Nephron (organoid): ENCODE data around the gene CA5A.

Source experiments
- H3K27ac Mint-ChIP-seq, 3 experiments: 2 replicates each; pipeline ENCODE4 v1.8.0; 2020; ENCODE audit warnings: mixed read lengths in 3 of 3, mild to moderate bottlenecking in 2 of 3, moderate library complexity in 1 of 3
- H3K27me3 Mint-ChIP-seq: 2 replicates; pipeline ENCODE4 v1.8.0; 2021; ENCODE audit warnings: low read depth, mild to moderate bottlenecking, moderate library complexity, mixed read lengths
- H3K36me3 Mint-ChIP-seq: 2 replicates; pipeline ENCODE4 v1.8.0; 2020; ENCODE audit warnings: low read depth, mixed read lengths
- H3K4me1 Mint-ChIP-seq: 2 replicates; pipeline ENCODE4 v1.8.0; 2020; ENCODE audit warnings: mixed read lengths
- H3K4me3 Mint-ChIP-seq, 3 experiments: 2 replicates each; pipeline ENCODE4 v1.8.0; 2020; ENCODE audit warnings: mild to moderate bottlenecking in 3 of 3, mixed read lengths in 3 of 3, moderate library complexity in 2 of 3
- H3K9me3 Mint-ChIP-seq: 2 replicates; pipeline ENCODE4 v1.8.0; 2020; ENCODE audit warnings: mixed read lengths
- TF ChIP-seq, protein P1 (sequence below), 3 experiments: fragments of 200-600 bp; sonication (generic); IDR thresholded peaks; one replicate each; pipeline ENCODE4 v1.5.0; 2021; ENCODE audit warnings: antibody characterized with exemption in 3 of 3; ENCODE audit not compliant: unreplicated experiment in 3 of 3

The CA5A gene

GRCh38 chr16:87854053-87854906 lies 82.0 kb downstream of the CA5A start:
- Mint-ChIP-seq H3K9me3 (no peaks in the 10 kb centered on the region), H3K36me3 (no peaks in the 10 kb centered on the region), H3K27ac (peak overlapping the region in 2 of 3 experiments; percentile 81 to 94), H3K4me3 (peak overlapping the region in 1 of 3 experiments; percentile 30), H3K4me1 (peaks cover 56% of the 10 kb centered on the region), H3K27me3 (peaks cover 14% of the 10 kb centered on the region)
- TF ChIP-seq, protein P1, sequence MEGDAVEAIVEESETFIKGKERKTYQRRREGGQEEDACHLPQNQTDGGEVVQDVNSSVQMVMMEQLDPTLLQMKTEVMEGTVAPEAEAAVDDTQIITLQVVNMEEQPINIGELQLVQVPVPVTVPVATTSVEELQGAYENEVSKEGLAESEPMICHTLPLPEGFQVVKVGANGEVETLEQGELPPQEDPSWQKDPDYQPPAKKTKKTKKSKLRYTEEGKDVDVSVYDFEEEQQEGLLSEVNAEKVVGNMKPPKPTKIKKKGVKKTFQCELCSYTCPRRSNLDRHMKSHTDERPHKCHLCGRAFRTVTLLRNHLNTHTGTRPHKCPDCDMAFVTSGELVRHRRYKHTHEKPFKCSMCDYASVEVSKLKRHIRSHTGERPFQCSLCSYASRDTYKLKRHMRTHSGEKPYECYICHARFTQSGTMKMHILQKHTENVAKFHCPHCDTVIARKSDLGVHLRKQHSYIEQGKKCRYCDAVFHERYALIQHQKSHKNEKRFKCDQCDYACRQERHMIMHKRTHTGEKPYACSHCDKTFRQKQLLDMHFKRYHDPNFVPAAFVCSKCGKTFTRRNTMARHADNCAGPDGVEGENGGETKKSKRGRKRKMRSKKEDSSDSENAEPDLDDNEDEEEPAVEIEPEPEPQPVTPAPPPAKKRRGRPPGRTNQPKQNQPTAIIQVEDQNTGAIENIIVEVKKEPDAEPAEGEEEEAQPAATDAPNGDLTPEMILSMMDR (IDR thresholded peaks at IDR 0.05; ENCODE audit: unreplicated experiment in 3 of 3), result no peak

DNA sequence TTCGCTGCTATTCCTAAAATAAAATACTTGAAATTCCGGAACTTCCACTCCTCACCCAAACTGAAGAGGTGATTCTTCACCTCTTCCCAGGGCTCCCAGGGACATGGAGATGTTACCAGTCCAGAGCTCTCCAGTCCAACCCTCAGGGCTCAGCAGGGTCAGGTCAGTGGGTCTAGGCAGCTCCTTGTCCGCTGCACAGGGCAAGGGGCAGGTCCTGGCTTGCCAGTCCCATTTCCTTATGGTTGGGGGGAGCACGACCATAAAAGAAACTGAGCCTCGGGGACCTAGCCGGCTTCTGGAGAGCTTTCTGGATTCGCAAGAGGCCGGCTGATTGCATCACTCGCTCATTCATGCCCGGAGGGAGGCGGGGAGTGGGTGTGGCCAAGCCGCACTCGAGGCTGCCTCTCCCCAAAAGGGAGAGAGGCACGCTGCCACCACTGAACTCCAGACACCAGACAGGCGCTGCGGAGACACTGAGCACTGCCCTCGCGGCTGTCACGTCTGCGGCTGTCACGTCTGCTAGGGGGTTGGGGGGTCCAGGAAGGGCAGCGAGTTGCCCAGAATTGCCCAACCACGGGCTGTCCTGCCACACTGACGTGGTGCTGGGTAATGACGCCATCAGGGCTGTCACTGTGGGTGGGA lies 82.8 kb downstream of the CA5A start:
- no peaks in the 10 kb centered on the region for H3K36me3 Mint-ChIP-seq
- peak overlapping the region; percentile 31 to 65 (median 56) for H3K4me3 Mint-ChIP-seq
- no peaks in the 10 kb centered on the region for H3K9me3 Mint-ChIP-seq
- peaks cover 18% of the 10 kb centered on the region for H3K27me3 Mint-ChIP-seq
- H3K27ac Mint-ChIP-seq, result peak overlapping the region; percentile 48 to 94 (median 82)
- peaks cover 61% of the 10 kb centered on the region for H3K4me1 Mint-ChIP-seq
- TF ChIP-seq, protein P1 (IDR thresholded peaks at IDR 0.05; ENCODE audit: unreplicated experiment in 3 of 3), result no peak

DNA sequence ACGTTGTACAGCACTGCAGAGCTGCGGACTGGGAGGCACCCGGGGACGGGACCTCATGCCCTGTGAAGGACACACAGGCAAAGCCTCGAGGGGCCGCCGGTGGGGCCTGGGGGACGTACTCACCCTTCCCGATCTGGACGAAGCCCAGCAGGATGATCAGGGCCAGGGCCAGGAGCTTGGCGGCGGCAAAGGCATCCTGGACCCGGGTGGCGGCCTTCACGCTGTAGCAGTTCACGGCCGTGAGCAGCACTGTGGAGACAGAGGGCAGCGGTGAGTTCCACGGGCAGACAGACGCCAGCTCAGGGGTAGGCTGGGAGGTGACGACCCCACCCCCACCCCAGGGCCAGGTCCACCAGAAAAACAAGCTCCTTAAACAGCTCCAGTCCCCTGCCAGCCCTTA lies 84.7 kb downstream of the CA5A start:
- Mint-ChIP-seq H3K9me3 (no peaks in the 10 kb centered on the region), H3K27me3 (peaks cover 14% of the 10 kb centered on the region), H3K36me3 (no peaks in the 10 kb centered on the region), H3K4me1 (peaks cover 51% of the 10 kb centered on the region), H3K27ac (no peak overlapping the region), H3K4me3 (no peak overlapping the region)
- TF ChIP-seq, protein P1 (IDR thresholded peaks at IDR 0.05; ENCODE audit: unreplicated experiment in 3 of 3), result no peak

- Mint-ChIP-seq H3K36me3 (no peaks in the 10 kb centered on the region), H3K9me3 (no peaks in the 10 kb centered on the region), H3K27me3 (peaks cover 14% of the 10 kb centered on the region), H3K4me1 (peaks cover 50% of the 10 kb centered on the region), H3K27ac (peak overlapping the region; percentile 35 to 52 (median 50)), H3K4me3 (no peak overlapping the region)
- TF ChIP-seq, protein P1 (IDR thresholded peaks at IDR 0.05; ENCODE audit: unreplicated experiment in 3 of 3), result no peak
Observed at GRCh38 chr16:87851141-87851587, 85.2 kb downstream of the CA5A start.

DNA sequence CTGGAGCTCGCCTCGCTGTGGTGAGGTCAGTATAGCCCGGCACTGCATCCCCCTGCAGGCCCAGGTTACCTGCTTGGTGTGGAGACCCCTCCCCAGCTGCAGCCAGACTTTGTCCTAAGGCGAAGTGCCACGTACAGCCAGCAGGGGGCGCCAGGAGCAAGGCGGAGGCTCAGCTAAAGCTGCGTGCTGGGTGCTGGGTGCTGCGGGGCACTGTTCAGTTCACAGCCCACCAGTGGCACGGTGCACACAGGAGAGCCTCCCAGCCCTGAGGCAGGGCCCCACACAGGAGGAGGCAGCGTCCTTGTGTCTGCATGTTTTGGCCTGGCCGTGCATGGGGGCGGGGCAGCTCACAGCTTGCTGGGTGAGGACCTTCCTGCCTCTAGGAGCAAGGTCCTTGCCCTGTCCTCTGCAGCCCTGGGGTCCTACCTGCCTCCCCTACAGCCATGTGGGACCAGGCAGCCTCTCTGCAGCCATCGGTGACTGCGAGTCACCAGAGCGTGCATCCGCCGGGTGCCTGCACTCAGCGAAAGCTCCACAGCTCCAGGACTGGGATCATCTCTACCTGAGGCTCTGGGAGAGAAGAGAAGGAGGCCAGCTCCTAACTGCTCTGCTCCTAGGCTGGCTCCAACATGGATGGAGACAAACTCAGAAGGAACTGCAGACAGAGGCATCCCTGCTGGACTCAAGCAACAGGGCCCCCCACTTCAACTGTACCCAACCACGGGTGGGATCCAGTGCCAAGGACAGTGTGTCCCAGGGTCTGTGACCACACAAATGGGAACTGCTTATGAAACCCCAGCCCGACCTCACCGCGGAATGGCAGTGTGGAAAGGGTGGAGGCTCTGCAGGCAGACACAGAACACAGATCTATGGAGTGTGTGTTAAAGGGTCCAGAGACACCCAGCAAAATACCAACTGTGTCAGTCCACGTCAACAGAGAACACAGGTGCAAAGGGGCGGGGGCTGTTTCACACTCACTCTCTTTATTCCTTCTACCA lies 86.0 kb downstream of the CA5A start:
- H3K36me3 Mint-ChIP-seq, result no peaks in the 10 kb centered on the region
- peaks cover 50% of the 10 kb centered on the region for H3K4me1 Mint-ChIP-seq
- TF ChIP-seq, protein P1 (IDR thresholded peaks at IDR 0.05; ENCODE audit: unreplicated experiment in 3 of 3), result peak; percentile 92 to 94 (median 92)
- no peak overlapping the region for H3K4me3 Mint-ChIP-seq
- H3K27me3 Mint-ChIP-seq, result peaks cover 14% of the 10 kb centered on the region
- H3K27ac Mint-ChIP-seq, result peak overlapping the region; percentile 35 to 64 (median 52)
- no peaks in the 10 kb centered on the region for H3K9me3 Mint-ChIP-seq
